Esophagus squamous epithelium (tissue), 5 donors: ENCODE measurements around the gene COL3A1. TPM values are rescaled to one million over a fixed set of nuclear protein-coding genes. Genes with fewer than 3 reads are reported as not detected.

ENCODE experiments used
- DNase-seq: peaks from one replicate; lab custom pipeline; 2025; lab: John Stamatoyannopoulos, UW
- H3K27ac ChIP-seq, 4 donors: fragments of 200-600 bp; sonication (generic); one replicate each; pipeline ENCODE4 v1.5.1; 2016 to 2019; ENCODE audit warnings: mild to moderate bottlenecking in 1 of 4
- H3K27me3 ChIP-seq, 4 donors: fragments of 200-600 bp; sonication (generic); 1 replicate in 3 of 4; 2 replicates in 1 of 4; pipeline versions ENCODE4 v1.5.1 to v1.6.0; 2017 to 2021; ENCODE audit warnings: antibody characterized with exemption in 1 of 4
- H3K36me3 ChIP-seq, 3 donors: fragments of 200-600 bp; sonication (generic); one replicate each; pipeline ENCODE4 v1.5.1; 2016 to 2019
- H3K4me1 ChIP-seq, 3 donors: fragments of 200-600 bp; sonication (generic); one replicate each; pipeline ENCODE4 v1.5.1; 2017 to 2019
- H3K4me3 ChIP-seq, 4 donors: fragments of 200-600 bp; sonication (generic); 1 replicate in 3 of 4; 2 replicates in 1 of 4; pipeline ENCODE4 v1.5.1; 2016 to 2019; ENCODE audit warnings: mild to moderate bottlenecking in 2 of 4, moderate library complexity in 1 of 4
- H3K9me3 ChIP-seq, 3 donors: fragments of 200-600 bp; sonication (generic); one replicate each; pipeline ENCODE4 v1.5.1; 2016 to 2019
- CTCF ChIP-seq, 6 experiments: fragments of 450-650 bp in 4 of 6; fragments of 200-600 bp in 2 of 6; sonication (generic) in 2 of 6; IDR thresholded peaks; one replicate each; pipeline ENCODE4 v1.5.1; 2016 to 2019; ENCODE audit warnings: antibody characterized with exemption in 6 of 6, mild to moderate bottlenecking in 4 of 6, moderate library complexity in 4 of 6
- POLR2A ChIP-seq, 4 donors: fragments of 450-650 bp; IDR thresholded peaks; one replicate each; pipeline ENCODE4 v1.6.1; 2017; ENCODE audit warnings: antibody characterized with exemption in 4 of 4, mild to moderate bottlenecking in 4 of 4, moderate library complexity in 3 of 4
- WGBS, 2 donors: methylation state at CpG; one replicate each; pipeline ENCODE4 v1.1.5; 2018; 5-methylcytosine and 5-hydroxymethylcytosine counted together
- intact Hi-C: fragments of 100-400 bp; cut with DNase I; formaldehyde crosslinking; loops from one replicate; pipeline ENCODE4 v1.15.0; 2022
- total RNA-seq, 4 donors: library from RNA; depleted of rRNA; stranded (reverse); fragments of >200 nt; gene quantifications; one replicate each; pipeline ENCODE4 v1.1.0, GENCODE V29; 2016
- donor health status: DM: yes; HTN: yes; CAD: no.

The COL3A1 gene
- 100 to 1,000 TPM in 1 of 4 donors, 10 to 100 TPM in 3; 14.9 to 119 (median 63.8) TPM for total RNA-seq

GRCh38 chr2:188974164-188974563 is at the start of gene COL3A1:
Gene COL3A1, plus strand, starts transcription at chr2:188974373. Its CDS starts 117 bp downstream, at chr2:188974490.
- peak within 1 kb of the TSS; percentile 21 to 58 (median 45) for H3K4me3 ChIP-seq
- H3K27me3 ChIP-seq, result no peaks in the 10 kb centered on the region
- H3K9me3 ChIP-seq, result no peaks in the 10 kb centered on the region
- DNase-seq, result no peak
- H3K4me1 ChIP-seq, result no peaks in the 10 kb centered on the region
- no peak for TF ChIP-seq CTCF (IDR thresholded peaks at IDR 0.05)
- peak in 2 of 4 donors; percentile 39 to 56 for TF ChIP-seq POLR2A (IDR thresholded peaks at IDR 0.05)
- H3K36me3 ChIP-seq, result no peaks in the 10 kb centered on the region
- intact Hi-C loops, result loop anchor here (10.0 kb wide), 1 partner anchor 449 kb away; no protein-coding TSS in a partner anchor
- peak within 1 kb of the TSS; percentile 43 to 82 (median 76) for H3K27ac ChIP-seq
- 40 to 41% methylated on average over 4 of the region's 4 CpGs for WGBS, 2 donors

- Histone ChIP-seq H3K36me3 (no peaks in the 10 kb centered on the region), H3K9me3 (peaks cover 0 to 5% (median 0%) of the 10 kb centered on the region in 3 donors), H3K27me3 (no peaks in the 10 kb centered on the region), H3K27ac (no peak overlapping the region), H3K4me1 (no peaks in the 10 kb centered on the region), H3K4me3 (no peak overlapping the region)
- intact Hi-C loops, result no loop called here
- TF ChIP-seq POLR2A (IDR thresholded peaks at IDR 0.05) (no peak), CTCF (IDR thresholded peaks at IDR 0.05) (no peak)
- WGBS, 2 donors, result 90 to 96% methylated on average over 2 of the region's 2 CpGs
- no peak for DNase-seq
Measured at GRCh38 chr2:188928643-188929042, 45.5 kb upstream of the COL3A1 start.

DNA sequence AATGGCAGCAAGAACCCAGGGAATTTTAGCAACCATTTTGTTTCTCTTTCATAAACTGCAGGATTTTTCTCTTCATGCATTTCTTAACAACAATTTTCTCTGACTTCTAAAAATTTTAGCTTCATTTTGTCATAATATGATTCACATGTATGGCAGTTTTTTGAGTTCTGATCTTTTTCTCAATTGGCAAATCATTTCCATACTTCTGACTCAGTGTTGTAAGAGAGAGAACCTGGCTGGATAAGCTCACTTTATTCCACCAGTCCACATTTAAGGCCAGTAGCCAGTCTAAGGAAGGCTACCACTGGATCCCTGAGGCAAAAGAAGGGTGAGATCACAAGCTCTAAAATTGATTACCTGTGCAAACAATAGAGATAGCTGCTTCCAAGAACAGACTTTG is 42.8 kb upstream of the COL3A1 start:
- intact Hi-C loops, result no loop called here
- no peaks in the 10 kb centered on the region for H3K36me3 ChIP-seq
- no peaks in the 10 kb centered on the region for H3K27me3 ChIP-seq
- no peak for DNase-seq
- TF ChIP-seq POLR2A (IDR thresholded peaks at IDR 0.05), result no peak
- TF ChIP-seq CTCF (IDR thresholded peaks at IDR 0.05), result no peak
- H3K4me1 ChIP-seq, result no peaks in the 10 kb centered on the region
- H3K4me3 ChIP-seq, result no peak overlapping the region
- no peak overlapping the region for H3K27ac ChIP-seq
- H3K9me3 ChIP-seq, result peaks cover 0 to 5% (median 0%) of the 10 kb centered on the region in 3 donors

DNA sequence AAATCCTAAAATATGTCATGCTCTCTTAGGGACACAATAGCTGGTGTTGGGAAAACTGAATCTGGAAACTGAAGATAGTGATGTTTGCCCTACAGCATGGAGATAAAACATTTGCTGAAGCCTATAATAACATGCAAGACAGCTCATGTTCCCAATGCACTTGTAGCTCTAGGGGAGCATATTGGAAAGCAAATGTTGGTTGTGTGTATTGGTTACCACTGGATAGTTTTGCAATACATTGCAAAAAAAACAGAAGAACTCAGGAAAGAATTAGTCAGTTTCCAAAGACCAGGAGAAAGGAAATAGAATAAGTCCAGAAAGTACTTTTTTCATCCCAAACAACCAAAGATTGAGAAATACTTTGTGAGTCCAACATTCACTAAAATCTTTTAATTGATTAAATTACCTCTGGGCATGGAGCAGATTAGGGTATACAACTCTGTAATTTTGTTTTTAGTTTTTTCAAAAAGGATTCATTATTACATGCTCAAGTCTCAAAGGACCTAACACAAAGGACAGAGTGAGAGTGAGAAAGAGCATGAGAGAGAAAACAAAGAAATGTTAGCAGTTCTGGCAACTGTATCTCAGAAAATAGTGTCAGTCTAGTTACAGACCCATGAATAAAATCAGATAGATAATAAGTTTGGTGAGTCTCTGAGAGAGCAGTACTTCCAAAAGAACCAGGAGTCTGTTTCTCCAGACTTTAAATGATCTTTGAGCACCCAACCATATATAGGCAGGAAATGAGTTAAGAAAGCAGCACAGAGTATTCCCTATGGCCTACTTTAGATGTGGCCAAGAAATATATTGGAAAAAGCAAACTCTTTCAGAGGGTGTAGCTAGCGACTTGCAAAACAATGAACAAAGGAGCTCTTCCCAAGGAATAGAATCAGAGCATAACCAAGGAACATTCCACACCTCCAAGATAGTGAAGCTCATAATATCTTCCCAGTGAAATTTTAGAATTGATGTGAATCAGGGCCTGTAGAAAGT is 36.6 kb upstream of the COL3A1 start:
- intact Hi-C loops, result no loop called here
- no peak for DNase-seq
- 40 to 73% methylated on average over 1 of the region's 1 CpG for WGBS, 2 donors

More for the DNA sequence above, 36.6 kb upstream of the COL3A1 start:
- Histone ChIP-seq H3K9me3 (no peaks in the 10 kb centered on the region), H3K4me1 (no peaks in the 10 kb centered on the region), H3K27ac (peak overlapping the region in 3 of 4 donors; percentile 49 to 69 (median 52)), H3K36me3 (no peaks in the 10 kb centered on the region), H3K4me3 (no peak overlapping the region), H3K27me3 (no peaks in the 10 kb centered on the region)
- TF ChIP-seq POLR2A (IDR thresholded peaks at IDR 0.05) (no peak), CTCF (IDR thresholded peaks at IDR 0.05) (no peak)
